ENCODE measurements around the gene B4GALNT4. TPM values are rescaled to one million over a fixed set of nuclear protein-coding genes. Genes with fewer than 3 reads are reported as not detected.

Gene B4GALNT4
- total RNA-seq, 2 experiments from 2014 or later, result 4.2 to 6.0 TPM

DNA sequence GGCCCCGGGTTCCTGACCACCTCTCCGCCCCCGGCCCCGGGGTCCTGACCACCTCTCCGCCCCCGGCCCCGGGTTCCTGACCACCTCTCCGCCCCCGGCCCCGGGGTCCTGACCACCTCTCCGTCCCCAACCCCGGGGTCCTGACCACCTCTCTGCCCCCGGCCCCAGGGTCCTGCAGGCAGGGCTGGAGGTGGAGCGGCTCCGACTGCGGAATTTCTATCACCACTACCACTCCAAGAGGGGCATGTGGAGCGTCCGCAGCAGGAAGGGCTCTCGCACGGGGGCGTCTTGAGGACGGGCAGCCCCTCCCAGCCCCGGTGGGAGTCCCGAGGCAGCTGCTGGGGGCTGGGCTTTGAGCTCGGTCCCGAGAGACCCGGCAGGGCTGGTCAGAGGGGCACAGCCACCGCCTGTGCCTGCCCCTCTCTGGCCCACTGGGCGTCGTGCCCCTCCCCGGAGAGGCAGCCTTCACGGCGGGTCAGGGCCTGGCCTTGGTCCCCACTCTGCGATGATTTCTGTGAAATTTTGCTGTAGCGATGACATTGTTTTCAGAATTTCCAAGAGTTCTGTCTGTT, 12.3 kb downstream of the B4GALNT4 start:
- peaks cover 4% of the 10 kb centered on the region for H3K4me1 Mint-ChIP-seq (ENCODE audit: low read depth)
- H3K27me3 Mint-ChIP-seq, result peaks cover 20% of the 10 kb centered on the region
- CTCF ChIA-PET, result no interaction called here
- no peak overlapping the region for H3K27ac ChIP-seq (ENCODE audit: low read depth in 1 of 2, low read length in 2 of 2)
- no peaks in the 10 kb centered on the region for H3K9me3 Mint-ChIP-seq
- H3K36me3 Mint-ChIP-seq (ENCODE audit: low read depth), result no peaks in the 10 kb centered on the region
- intact Hi-C loops (cut with DNase I, micrococcal nuclease), result no loop called here
- TF ChIP-seq, protein P1, sequence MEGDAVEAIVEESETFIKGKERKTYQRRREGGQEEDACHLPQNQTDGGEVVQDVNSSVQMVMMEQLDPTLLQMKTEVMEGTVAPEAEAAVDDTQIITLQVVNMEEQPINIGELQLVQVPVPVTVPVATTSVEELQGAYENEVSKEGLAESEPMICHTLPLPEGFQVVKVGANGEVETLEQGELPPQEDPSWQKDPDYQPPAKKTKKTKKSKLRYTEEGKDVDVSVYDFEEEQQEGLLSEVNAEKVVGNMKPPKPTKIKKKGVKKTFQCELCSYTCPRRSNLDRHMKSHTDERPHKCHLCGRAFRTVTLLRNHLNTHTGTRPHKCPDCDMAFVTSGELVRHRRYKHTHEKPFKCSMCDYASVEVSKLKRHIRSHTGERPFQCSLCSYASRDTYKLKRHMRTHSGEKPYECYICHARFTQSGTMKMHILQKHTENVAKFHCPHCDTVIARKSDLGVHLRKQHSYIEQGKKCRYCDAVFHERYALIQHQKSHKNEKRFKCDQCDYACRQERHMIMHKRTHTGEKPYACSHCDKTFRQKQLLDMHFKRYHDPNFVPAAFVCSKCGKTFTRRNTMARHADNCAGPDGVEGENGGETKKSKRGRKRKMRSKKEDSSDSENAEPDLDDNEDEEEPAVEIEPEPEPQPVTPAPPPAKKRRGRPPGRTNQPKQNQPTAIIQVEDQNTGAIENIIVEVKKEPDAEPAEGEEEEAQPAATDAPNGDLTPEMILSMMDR (IDR thresholded peaks at IDR 0.05), result no peak
- no peak for ATAC-seq (ENCODE audit: poor library complexity)
- H3K9me3 ChIP-seq (ENCODE audit: control insufficient read depth in 1 of 2, insufficient read depth in 1 of 2, low read length in 2 of 2), result peaks cover 7 to 12% of the 10 kb centered on the region in 2 experiments
- no peaks in the 10 kb centered on the region for H3K27me3 ChIP-seq (ENCODE audit: control insufficient read depth in 1 of 2, insufficient read depth in 2 of 2, low read length in 2 of 2)
- no peak overlapping the region for H3K4me3 ChIP-seq (ENCODE audit: low read length)
- no peak overlapping the region for H3K27ac Mint-ChIP-seq
- peaks cover 3% of the 10 kb centered on the region for H3K4me1 ChIP-seq (ENCODE audit: insufficient read depth, low read length)
- no peaks in the 10 kb centered on the region for H3K36me3 ChIP-seq (ENCODE audit: insufficient read depth, low read length)
- POLR2A ChIA-PET, result no interaction called here
- DNase-seq, result no peak
- no peak overlapping the region for H3K4me3 Mint-ChIP-seq

- Mint-ChIP-seq H3K9me3 (peaks cover 1% of the 10 kb centered on the region), H3K27ac (no peak overlapping the region), H3K4me1 (ENCODE audit: low read depth) (peaks cover 5% of the 10 kb centered on the region), H3K27me3 (peaks cover 20% of the 10 kb centered on the region), H3K36me3 (ENCODE audit: low read depth) (no peaks in the 10 kb centered on the region), H3K4me3 (no peak overlapping the region)
- no peaks in the 10 kb centered on the region for H3K36me3 ChIP-seq (ENCODE audit: insufficient read depth, low read length)
- peaks cover 8% of the 10 kb centered on the region for H3K4me1 ChIP-seq (ENCODE audit: insufficient read depth, low read length)
- no peak for DNase-seq
- no peak overlapping the region for H3K27ac ChIP-seq (ENCODE audit: low read depth in 1 of 2, low read length in 2 of 2)
- ChIA-PET POLR2A (interaction anchor here (0.5 kb wide), 1 partner anchor 94 kb away, joined by 3 read pairs; no protein-coding TSS in a partner anchor), CTCF (no interaction called here)
- H3K9me3 ChIP-seq (ENCODE audit: control insufficient read depth in 1 of 2, insufficient read depth in 1 of 2, low read length in 2 of 2), result peaks cover 12 to 17% of the 10 kb centered on the region in 2 experiments
- intact Hi-C loops (cut with DNase I, micrococcal nuclease), result no loop called here
- no peaks in the 10 kb centered on the region for H3K27me3 ChIP-seq (ENCODE audit: control insufficient read depth in 1 of 2, insufficient read depth in 2 of 2, low read length in 2 of 2)
- TF ChIP-seq, protein P1 (IDR thresholded peaks at IDR 0.05), result no peak
- no peak for ATAC-seq (ENCODE audit: poor library complexity)
- H3K4me3 ChIP-seq (ENCODE audit: low read length), result no peak overlapping the region
Observed at GRCh38 chr11:382081-382629, 12.9 kb downstream of the B4GALNT4 start.

- POLR2A ChIA-PET, result no interaction called here
- TF ChIP-seq, protein P1 (IDR thresholded peaks at IDR 0.05), result no peak
- Histone ChIP-seq H3K9me3 (ENCODE audit: control insufficient read depth in 1 of 2, insufficient read depth in 1 of 2, low read length in 2 of 2) (peaks cover 12 to 17% of the 10 kb centered on the region in 2 experiments), H3K27me3 (ENCODE audit: control insufficient read depth in 1 of 2, insufficient read depth in 2 of 2, low read length in 2 of 2) (no peaks in the 10 kb centered on the region), H3K36me3 (ENCODE audit: insufficient read depth, low read length) (no peaks in the 10 kb centered on the region), H3K27ac (ENCODE audit: low read depth in 1 of 2, low read length in 2 of 2) (no peak overlapping the region), H3K4me1 (ENCODE audit: insufficient read depth, low read length) (peaks cover 13% of the 10 kb centered on the region), H3K4me3 (ENCODE audit: low read length) (no peak overlapping the region)
- H3K9me3 Mint-ChIP-seq, result peaks cover 4% of the 10 kb centered on the region
- no peak overlapping the region for H3K4me3 Mint-ChIP-seq
- H3K27ac Mint-ChIP-seq, result no peak overlapping the region
- no peaks in the 10 kb centered on the region for H3K36me3 Mint-ChIP-seq (ENCODE audit: low read depth)
- H3K4me1 Mint-ChIP-seq (ENCODE audit: low read depth), result peaks cover 15% of the 10 kb centered on the region
- CTCF ChIA-PET, result no interaction called here
- ATAC-seq (ENCODE audit: poor library complexity) (no peak), DNase-seq (no peak)
- peaks cover 15% of the 10 kb centered on the region for H3K27me3 Mint-ChIP-seq
- intact Hi-C loops (cut with DNase I, micrococcal nuclease), result no loop called here
Observed at GRCh38 chr11:383431-383830, 14.1 kb downstream of the B4GALNT4 start.

All from CD4-positive, alpha-beta T cell (primary cell).